ENCODE results near the gene KRTAP4-6. TPM values are rescaled to one million over a fixed set of nuclear protein-coding genes. Genes with fewer than 3 reads are reported as not detected.
"Not testable (repeated sequence)": the region's sequence is repeated elsewhere in the genome, so short reads cannot be mapped to it uniquely, and the experiment has no call there.

Gene KRTAP4-6
- total RNA-seq, 1 donor from 2014 or later, result not detected

DNA sequence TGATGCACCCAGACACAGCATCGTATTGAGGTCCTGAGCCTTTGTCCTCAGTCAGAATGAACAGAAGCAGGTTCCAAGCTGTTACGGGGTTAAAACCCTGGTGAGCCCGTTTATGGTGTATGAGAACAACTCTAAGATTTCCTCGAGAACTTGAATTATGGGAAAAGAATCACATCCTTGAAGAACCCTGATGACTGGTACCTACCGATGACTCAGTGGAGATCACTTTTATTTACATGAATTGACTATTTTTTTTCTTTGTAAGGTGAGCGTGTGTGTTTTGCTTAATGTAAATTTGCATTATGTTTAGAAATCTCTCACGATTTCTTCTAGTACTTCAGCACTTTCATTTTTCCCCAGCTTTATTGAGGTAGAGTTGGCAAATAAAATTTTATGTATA is 23.5 kb upstream of the KRTAP4-6 start:
- Mint-ChIP-seq H3K4me1 (ENCODE audit: low read depth) (no peaks in the 10 kb centered on the region), H3K27ac (no peak overlapping the region), H3K4me3 (no peak overlapping the region), H3K9me3 (no peaks in the 10 kb centered on the region), H3K27me3 (ENCODE audit: insufficient read depth) (no peaks in the 10 kb centered on the region), H3K36me3 (ENCODE audit: low read depth) (no peaks in the 10 kb centered on the region)
- DNase-seq (ENCODE audit: low spot score), result no peak
- intact Hi-C loops (cut with micrococcal nuclease), result no loop called here

DNA sequence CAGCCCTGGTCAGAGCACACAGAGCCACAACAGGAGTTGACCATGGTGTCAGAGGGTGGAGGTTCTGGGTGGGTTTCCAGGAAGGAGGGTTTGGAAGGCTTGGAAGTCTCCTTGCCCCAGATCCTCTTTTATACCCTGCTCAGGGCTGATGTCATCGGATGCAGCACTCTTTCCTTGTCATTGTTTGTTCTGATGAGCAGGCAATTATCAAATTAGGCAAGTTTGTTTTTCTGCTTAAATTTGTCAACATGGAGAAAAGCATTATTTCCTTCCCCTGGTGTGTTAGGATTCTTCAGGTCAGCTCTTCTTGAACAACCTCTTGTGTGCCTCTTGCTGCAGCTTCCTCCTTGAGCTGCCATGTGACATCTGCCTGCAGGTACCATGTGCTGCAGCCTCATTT is 20.3 kb upstream of the KRTAP4-6 start, which contains the start of gene KRTAP4-4:
KRTAP4-4 (minus strand) TSS at position 101 of the 400 bp plus-strand sequence; CDS start at position 44, 57 bp downstream.
- Mint-ChIP-seq H3K27ac (no peak within 1 kb of the TSS), H3K4me1 (ENCODE audit: low read depth) (no peaks in the 10 kb centered on the region), H3K27me3 (ENCODE audit: insufficient read depth) (peaks cover 2% of the 10 kb centered on the region), H3K9me3 (no peaks in the 10 kb centered on the region), H3K4me3 (no peak within 1 kb of the TSS), H3K36me3 (ENCODE audit: low read depth) (no peaks in the 10 kb centered on the region)
- intact Hi-C loops (cut with micrococcal nuclease), result no loop called here
- DNase-seq (ENCODE audit: low spot score), result no peak

DNA sequence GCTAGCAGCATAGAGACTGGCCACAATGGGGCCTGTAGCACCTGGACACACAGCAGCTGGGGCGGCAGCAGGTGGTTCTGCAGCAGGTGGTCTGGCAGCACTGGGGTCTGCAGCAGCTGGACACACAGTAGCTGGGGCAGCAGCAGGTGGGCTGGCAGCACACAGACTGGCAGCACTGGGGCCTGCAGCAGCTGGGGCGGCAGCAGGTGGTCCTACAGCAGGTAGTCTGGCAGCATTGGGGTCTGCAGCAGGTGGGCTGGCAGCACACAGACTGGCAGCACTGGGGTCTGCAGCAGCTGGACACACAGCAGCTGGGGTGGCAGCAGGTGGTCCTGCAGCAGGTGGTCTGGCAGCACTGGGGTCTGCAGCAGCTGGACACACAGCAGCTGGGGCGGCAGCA is 19.8 kb upstream of the KRTAP4-6 start:
- H3K4me3 Mint-ChIP-seq; intact Hi-C loops (cut with micrococcal nuclease); DNase-seq (ENCODE audit: low spot score); H3K27me3 Mint-ChIP-seq (ENCODE audit: insufficient read depth); H3K36me3 Mint-ChIP-seq (ENCODE audit: low read depth); H3K9me3 Mint-ChIP-seq; H3K4me1 Mint-ChIP-seq (ENCODE audit: low read depth); H3K27ac Mint-ChIP-seq: not testable (repeated sequence)

DNA sequence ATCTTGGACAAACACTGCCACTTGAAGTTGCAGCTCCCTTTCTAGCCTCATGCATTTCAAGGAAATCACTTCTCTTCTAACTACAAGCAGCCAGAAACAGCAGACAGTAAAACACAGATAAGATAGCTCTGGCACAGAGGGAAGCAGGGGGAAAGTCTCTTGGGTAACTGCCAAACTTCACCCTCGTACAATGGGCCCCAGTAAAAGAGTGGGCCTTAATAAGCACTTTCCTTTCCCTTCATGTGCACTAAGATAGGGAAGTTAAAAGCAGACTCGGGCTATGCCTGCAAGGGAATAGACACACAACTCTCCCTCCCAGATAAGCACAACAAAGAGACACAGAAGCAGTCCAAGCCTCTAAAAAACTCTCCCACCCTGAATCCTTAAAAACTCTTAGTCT is 13.5 kb upstream of the KRTAP4-6 start:
- no peaks in the 10 kb centered on the region for H3K36me3 Mint-ChIP-seq (ENCODE audit: low read depth)
- intact Hi-C loops (cut with micrococcal nuclease), result no loop called here
- H3K27ac Mint-ChIP-seq, result no peak overlapping the region
- no peaks in the 10 kb centered on the region for H3K9me3 Mint-ChIP-seq
- no peak for DNase-seq (ENCODE audit: low spot score)
- no peak overlapping the region for H3K4me3 Mint-ChIP-seq
- H3K4me1 Mint-ChIP-seq (ENCODE audit: low read depth), result no peaks in the 10 kb centered on the region
- peaks cover 6% of the 10 kb centered on the region for H3K27me3 Mint-ChIP-seq (ENCODE audit: insufficient read depth)

DNA sequence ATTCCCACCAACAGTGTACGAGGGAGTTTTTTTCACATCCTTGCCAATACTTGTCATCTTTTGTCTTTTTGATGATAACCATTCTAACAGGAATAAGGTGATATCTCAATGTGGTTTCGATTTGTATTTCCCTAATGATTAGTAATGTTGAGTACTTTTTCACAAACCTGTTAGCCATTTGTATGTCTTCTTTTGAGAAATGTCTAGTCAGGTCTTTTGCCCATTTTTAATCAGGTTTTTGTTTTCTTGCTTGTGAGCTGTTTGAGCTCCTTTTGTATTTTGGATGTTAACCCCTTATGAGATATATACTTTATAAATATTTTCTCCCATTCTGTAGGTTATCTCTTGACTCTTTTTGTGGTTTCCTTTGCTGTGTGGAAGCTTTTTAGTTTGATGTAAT is 11.2 kb upstream of the KRTAP4-6 start:
- no peaks in the 10 kb centered on the region for H3K9me3 Mint-ChIP-seq
- H3K27ac Mint-ChIP-seq, result no peak overlapping the region
- H3K36me3 Mint-ChIP-seq (ENCODE audit: low read depth), result no peaks in the 10 kb centered on the region
- H3K4me3 Mint-ChIP-seq, result no peak overlapping the region
- intact Hi-C loops (cut with micrococcal nuclease), result no loop called here
- H3K27me3 Mint-ChIP-seq (ENCODE audit: insufficient read depth), result peaks cover 6% of the 10 kb centered on the region
- H3K4me1 Mint-ChIP-seq (ENCODE audit: low read depth), result no peaks in the 10 kb centered on the region
- DNase-seq (ENCODE audit: low spot score), result no peak

DNA sequence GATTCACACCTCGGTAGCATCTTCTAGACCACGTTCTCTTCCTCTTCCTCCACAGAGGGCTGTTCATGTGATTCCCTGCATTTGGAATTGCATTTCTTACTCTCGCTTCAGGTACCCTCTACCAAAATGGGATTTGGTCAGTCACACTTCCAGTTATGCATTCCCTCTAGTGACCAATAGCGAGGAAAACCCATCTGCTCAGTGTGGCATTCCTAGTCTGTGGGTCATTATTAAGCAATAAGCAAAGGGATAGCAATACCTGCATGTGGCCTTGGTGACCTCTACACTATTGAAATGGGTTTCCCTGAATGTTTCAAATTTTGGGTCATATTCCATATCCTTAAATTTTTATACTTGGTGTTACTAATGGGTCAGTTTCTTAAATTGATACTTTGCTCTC is 9.7 kb upstream of the KRTAP4-6 start:
- no peaks in the 10 kb centered on the region for H3K9me3 Mint-ChIP-seq
- H3K4me3 Mint-ChIP-seq, result no peak overlapping the region
- intact Hi-C loops (cut with micrococcal nuclease), result no loop called here
- H3K27ac Mint-ChIP-seq, result no peak overlapping the region
- no peaks in the 10 kb centered on the region for H3K4me1 Mint-ChIP-seq (ENCODE audit: low read depth)
- peaks cover 7% of the 10 kb centered on the region for H3K27me3 Mint-ChIP-seq (ENCODE audit: insufficient read depth)
- DNase-seq (ENCODE audit: low spot score), result no peak
- H3K36me3 Mint-ChIP-seq (ENCODE audit: low read depth), result no peaks in the 10 kb centered on the region

DNA sequence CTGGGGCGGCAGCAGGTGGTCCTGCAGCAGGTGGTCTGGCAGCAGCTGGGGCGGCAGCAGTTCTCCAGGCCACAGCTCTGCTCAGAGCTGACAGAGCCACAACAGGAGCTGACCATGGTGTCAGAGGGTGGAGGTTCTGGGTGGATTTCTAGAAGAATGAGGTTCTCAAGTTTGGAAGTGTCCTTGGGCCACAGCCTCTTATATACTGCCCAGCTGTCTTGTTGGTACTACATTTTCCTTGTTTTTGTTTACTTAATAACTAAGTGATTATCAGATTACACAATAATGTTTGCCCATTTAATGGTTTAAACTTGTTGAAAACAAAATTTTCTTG is 9.3 kb upstream of the KRTAP4-6 start, which contains the start of gene KRTAP4-5:
KRTAP4-5 (minus strand) TSS at position 174 of the 334 bp plus-strand sequence; CDS start at position 116, 58 bp downstream.
- DNase-seq (ENCODE audit: low spot score), result no peak
- no peak within 1 kb of the TSS for H3K27ac Mint-ChIP-seq
- H3K36me3 Mint-ChIP-seq (ENCODE audit: low read depth), result no peaks in the 10 kb centered on the region
- H3K9me3 Mint-ChIP-seq, result no peaks in the 10 kb centered on the region
- H3K4me3 Mint-ChIP-seq, result no peak within 1 kb of the TSS
- intact Hi-C loops (cut with micrococcal nuclease), result no loop called here
- no peaks in the 10 kb centered on the region for H3K4me1 Mint-ChIP-seq (ENCODE audit: low read depth)
- H3K27me3 Mint-ChIP-seq (ENCODE audit: insufficient read depth), result peaks cover 6% of the 10 kb centered on the region

DNA sequence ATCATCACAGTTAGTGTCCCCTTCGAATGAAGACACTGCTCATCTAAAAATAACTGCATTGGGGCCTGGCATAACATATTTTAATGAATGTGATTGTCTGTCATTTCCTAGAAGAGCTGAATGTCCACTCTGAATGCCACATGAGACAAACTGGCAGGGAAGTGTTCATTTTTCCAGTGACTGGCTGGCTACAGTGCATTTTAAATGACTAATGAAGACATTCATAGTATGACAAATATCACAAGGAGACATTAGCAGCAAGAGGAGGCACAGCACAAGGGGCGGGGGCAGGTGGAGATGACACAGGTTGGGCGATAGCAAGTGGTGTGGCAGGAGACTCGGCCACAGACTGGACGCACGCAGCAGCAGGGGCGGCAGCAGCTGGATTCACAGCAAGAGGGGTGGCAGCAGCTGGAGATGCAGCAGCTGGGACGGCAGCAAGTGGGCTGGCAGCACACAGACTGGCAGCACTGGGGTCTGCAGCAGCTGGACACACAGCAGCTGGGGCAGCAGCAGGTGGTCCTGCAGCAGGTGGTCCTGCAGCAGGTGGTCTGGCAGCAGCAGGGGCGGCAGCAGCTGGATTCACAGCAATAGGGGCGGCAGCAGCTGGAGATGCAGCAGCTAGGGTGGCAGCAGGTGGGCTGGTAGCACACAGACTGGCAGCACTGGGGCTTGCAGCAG is 8.8 kb upstream of the KRTAP4-6 start:
- intact Hi-C loops (cut with micrococcal nuclease); H3K4me1 Mint-ChIP-seq (ENCODE audit: low read depth); H3K4me3 Mint-ChIP-seq; H3K27me3 Mint-ChIP-seq (ENCODE audit: insufficient read depth); H3K9me3 Mint-ChIP-seq; H3K36me3 Mint-ChIP-seq (ENCODE audit: low read depth); DNase-seq (ENCODE audit: low spot score); H3K27ac Mint-ChIP-seq: not testable (repeated sequence)

DNA sequence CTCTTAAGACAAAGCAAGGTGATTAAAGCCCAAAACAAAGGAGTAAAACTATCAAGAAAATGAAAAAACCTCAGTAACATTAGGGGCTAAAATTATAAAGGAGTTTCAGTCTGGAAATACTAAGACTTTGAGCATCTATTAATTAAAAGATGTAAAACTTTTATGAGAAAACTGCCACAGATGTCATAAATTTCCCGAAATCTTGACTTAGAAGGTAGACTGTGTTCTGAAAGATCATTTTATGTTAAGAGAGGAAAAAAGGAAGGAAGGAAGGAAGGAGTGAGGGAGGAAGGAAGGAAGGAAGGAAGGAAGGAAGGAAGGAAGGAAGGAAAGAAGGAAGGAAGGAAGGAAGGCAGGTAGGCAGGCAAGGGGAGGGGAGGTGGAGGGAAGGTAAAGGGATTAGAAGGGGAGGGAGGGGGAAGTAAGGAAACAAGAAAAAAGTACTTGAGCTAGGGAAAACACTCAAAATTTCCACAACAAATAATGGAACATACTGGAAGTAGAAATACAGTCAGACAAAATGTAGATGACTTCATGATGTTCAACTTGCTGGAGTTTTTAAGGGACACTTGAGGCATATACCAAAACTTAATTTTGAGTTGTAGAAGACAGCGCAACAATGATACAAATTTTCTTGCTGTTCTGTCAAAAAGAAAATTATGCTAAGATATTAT is 7.3 kb upstream of the KRTAP4-6 start:
- H3K4me1 Mint-ChIP-seq (ENCODE audit: low read depth), result no peaks in the 10 kb centered on the region
- no peaks in the 10 kb centered on the region for H3K36me3 Mint-ChIP-seq (ENCODE audit: low read depth)
- peaks cover 3% of the 10 kb centered on the region for H3K27me3 Mint-ChIP-seq (ENCODE audit: insufficient read depth)
- intact Hi-C loops (cut with micrococcal nuclease), result no loop called here
- H3K4me3 Mint-ChIP-seq, result no peak overlapping the region
- no peak for DNase-seq (ENCODE audit: low spot score)
- H3K27ac Mint-ChIP-seq, result no peak overlapping the region
- peaks cover 14% of the 10 kb centered on the region for H3K9me3 Mint-ChIP-seq

DNA sequence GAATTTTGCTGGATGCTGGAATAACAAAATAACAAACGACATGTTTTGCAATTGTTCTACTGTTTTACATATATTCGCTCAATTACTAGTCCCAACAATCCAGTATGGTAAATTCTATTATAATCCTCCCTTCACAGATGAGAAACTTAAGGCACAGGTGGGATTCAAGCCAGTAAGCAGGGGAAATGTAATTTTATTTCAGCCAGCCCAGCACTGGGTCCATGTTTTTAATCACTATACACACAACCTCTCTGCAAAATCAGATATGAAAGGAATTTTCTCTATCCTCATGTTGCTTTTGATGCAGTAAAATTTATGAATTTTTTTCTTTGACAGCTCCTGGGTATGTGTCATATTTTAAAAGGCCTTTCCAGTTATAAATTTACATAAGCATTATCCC is 4.9 kb upstream of the KRTAP4-6 start:
- Mint-ChIP-seq H3K4me1 (ENCODE audit: low read depth) (no peaks in the 10 kb centered on the region), H3K27ac (no peak overlapping the region), H3K36me3 (ENCODE audit: low read depth) (no peaks in the 10 kb centered on the region), H3K9me3 (peaks cover 27% of the 10 kb centered on the region), H3K4me3 (no peak overlapping the region), H3K27me3 (ENCODE audit: insufficient read depth) (peaks cover 3% of the 10 kb centered on the region)
- DNase-seq (ENCODE audit: low spot score), result no peak
- intact Hi-C loops (cut with micrococcal nuclease), result no loop called here

DNA sequence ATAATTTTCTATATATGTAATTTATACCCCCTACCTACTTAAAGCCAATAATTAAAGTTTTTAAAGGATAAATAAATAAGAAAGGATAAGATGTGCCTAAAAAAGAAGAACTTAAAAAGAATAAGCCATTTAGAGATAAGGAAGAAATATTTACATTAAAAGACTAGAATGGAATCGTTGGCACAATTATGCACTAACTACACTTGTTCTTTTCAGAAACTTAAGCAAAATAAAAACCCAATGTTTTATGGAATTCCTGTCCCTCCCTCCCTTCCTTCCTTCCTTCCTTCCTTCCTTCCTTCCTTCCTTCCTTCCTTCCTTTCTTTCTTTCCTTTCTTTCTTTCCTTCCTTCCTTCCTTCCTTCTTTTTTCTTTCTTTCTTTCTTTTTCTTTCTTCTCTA is 4.5 kb upstream of the KRTAP4-6 start:
- peaks cover 3% of the 10 kb centered on the region for H3K27me3 Mint-ChIP-seq (ENCODE audit: insufficient read depth)
- DNase-seq (ENCODE audit: low spot score), result no peak
- intact Hi-C loops (cut with micrococcal nuclease), result no loop called here
- H3K36me3 Mint-ChIP-seq (ENCODE audit: low read depth), result no peaks in the 10 kb centered on the region
- H3K27ac Mint-ChIP-seq, result no peak overlapping the region
- H3K9me3 Mint-ChIP-seq, result peaks cover 27% of the 10 kb centered on the region
- no peak overlapping the region for H3K4me3 Mint-ChIP-seq
- no peaks in the 10 kb centered on the region for H3K4me1 Mint-ChIP-seq (ENCODE audit: low read depth)

DNA sequence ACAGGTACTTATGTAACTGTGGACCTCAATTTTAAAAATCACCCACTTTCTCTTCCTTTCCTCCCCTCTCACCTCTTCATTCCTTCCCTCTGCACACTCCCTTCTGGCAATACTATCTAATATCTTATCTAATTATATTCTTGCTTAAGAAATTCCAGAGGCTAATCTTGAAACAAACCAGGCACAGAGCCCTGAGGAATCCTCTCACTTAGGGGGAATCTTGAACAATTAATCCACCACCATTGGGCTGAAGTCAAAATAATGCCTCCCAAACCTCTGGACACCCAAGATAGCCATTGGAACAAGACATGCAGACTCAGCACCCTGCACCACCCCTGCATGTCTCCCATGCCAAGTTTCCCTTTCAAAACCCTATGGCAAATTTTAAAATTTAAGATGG is 1.0 kb upstream of the KRTAP4-6 start:
- Mint-ChIP-seq H3K4me1 (ENCODE audit: low read depth) (no peaks in the 10 kb centered on the region), H3K36me3 (ENCODE audit: low read depth) (no peaks in the 10 kb centered on the region), H3K27me3 (ENCODE audit: insufficient read depth) (peaks cover 1% of the 10 kb centered on the region)

DNA sequence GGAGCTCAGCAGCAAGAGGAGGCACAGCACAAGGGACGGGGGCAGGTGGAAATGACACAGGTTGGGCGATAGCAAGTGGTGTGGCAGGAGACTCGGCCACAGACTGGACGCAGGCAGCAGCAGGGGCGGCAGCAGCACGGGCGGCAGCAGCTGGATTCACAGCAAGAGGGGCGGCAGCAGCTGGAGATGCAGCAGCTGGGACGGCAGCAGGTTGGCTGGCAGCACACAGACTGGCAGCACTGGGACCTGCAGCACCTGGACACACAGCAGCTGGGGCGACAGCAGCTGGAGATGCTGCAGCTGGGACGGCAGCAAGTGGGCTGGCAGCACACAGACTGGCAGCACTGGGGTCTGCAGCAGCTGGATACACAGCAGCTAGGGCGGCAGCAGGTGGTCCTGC is 479 bp downstream of the KRTAP4-6 start:
- H3K36me3 Mint-ChIP-seq (ENCODE audit: low read depth); H3K27ac Mint-ChIP-seq; DNase-seq (ENCODE audit: low spot score); H3K27me3 Mint-ChIP-seq (ENCODE audit: insufficient read depth); H3K4me1 Mint-ChIP-seq (ENCODE audit: low read depth); H3K4me3 Mint-ChIP-seq; intact Hi-C loops (cut with micrococcal nuclease): not testable (repeated sequence)
- H3K9me3 Mint-ChIP-seq, result peaks cover 31% of the 10 kb centered on the region

More for the DNA sequence above, 1.0 kb upstream of the KRTAP4-6 start:
- Mint-ChIP-seq H3K4me3 (no peak overlapping the region), H3K9me3 (peaks cover 31% of the 10 kb centered on the region), H3K27ac (no peak overlapping the region)
- no peak for DNase-seq (ENCODE audit: low spot score)
- intact Hi-C loops (cut with micrococcal nuclease), result no loop called here
